ENCODE results near the gene TSPAN18. TPM values are rescaled to one million over a fixed set of nuclear protein-coding genes. Genes with fewer than 3 reads are reported as not detected.

TSPAN18 gene
- total RNA-seq, 1 donor = under 0.01 TPM

GRCh38 chr11:44718057-44718456 is 8.7 kb upstream of the TSPAN18 start:
- DNase-seq (ENCODE audit: low read depth) = no peak
- no peak for TF ChIP-seq CTCF (IDR thresholded peaks at IDR 0.05; ENCODE audit: insufficient read depth, low read depth, low read length)
- H3K4me3 ChIP-seq (ENCODE audit: low read depth, low read length) = no peak overlapping the region

- no peak for TF ChIP-seq CTCF (IDR thresholded peaks at IDR 0.05; ENCODE audit: insufficient read depth, low read depth, low read length)
- H3K4me3 ChIP-seq (ENCODE audit: low read depth, low read length) = no peak overlapping the region
Observed at GRCh38 chr11:44718612-44719390, 8.0 kb upstream of the TSPAN18 start.

GRCh38 chr11:44725016-44725685 is 1.6 kb upstream of the TSPAN18 start:
- no peak for DNase-seq (ENCODE audit: low read depth)
- no peak for TF ChIP-seq CTCF (IDR thresholded peaks at IDR 0.05; ENCODE audit: insufficient read depth, low read depth, low read length)
- no peak overlapping the region for H3K4me3 ChIP-seq (ENCODE audit: low read depth, low read length)

More at GRCh38 chr11:44718612-44719390, 8.0 kb upstream of the TSPAN18 start:
- DNase-seq (ENCODE audit: low read depth) = no peak

- no peak overlapping the region for H3K4me3 ChIP-seq (ENCODE audit: low read depth, low read length)
- no peak for TF ChIP-seq CTCF (IDR thresholded peaks at IDR 0.05; ENCODE audit: insufficient read depth, low read depth, low read length)
- DNase-seq (ENCODE audit: low read depth) = no peak
Observed at GRCh38 chr11:44725757-44726282, 942 bp upstream of the TSPAN18 start.

- no peak for DNase-seq (ENCODE audit: low read depth)
- H3K4me3 ChIP-seq (ENCODE audit: low read depth, low read length) = peak overlapping the region; percentile 59
- no peak for TF ChIP-seq CTCF (IDR thresholded peaks at IDR 0.05; ENCODE audit: insufficient read depth, low read depth, low read length)
Observed at GRCh38 chr11:44727114-44727372, 281 bp downstream of the TSPAN18 start.

- TF ChIP-seq CTCF (IDR thresholded peaks at IDR 0.05; ENCODE audit: insufficient read depth, low read depth, low read length) = peak; percentile 84
- DNase-seq (ENCODE audit: low read depth) = peak; percentile 75
- peak overlapping the region; percentile 59 for H3K4me3 ChIP-seq (ENCODE audit: low read depth, low read length)
Observed at GRCh38 chr11:44727373-44728287, 868 bp downstream of the TSPAN18 start.

Data from fibroblast of villous mesenchyme (primary cell).